ENCODE data around the gene RPS25. TPM values are rescaled to one million over a fixed set of nuclear protein-coding genes. Genes with fewer than 3 reads are reported as not detected.
"Not testable (repeated sequence)": the region's sequence is repeated elsewhere in the genome, so short reads cannot be mapped to it uniquely, and the experiment has no call there.

The RPS25 gene
- total RNA-seq, 1 donor = 1,259 TPM

DNA sequence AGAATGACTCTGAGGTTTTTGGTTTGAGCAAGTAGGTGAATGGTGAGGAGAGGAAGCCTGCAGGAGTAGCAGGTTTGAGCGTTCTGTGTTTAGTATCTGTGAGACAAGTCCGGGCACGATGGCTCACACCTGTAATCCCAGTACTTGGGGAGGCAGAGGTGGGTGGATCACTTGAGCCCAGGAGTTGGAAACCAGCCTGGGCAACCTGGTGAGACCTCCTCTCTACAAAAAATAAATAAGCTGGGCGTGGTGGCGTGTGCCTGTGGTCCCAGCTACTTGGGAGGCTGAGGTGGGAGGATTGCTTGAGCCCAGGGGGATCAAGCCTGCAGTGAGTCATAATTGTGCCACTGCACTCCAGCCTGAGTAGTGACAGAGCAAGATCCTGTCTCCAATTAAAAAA, 29.9 kb downstream of the RPS25 start:
- no peaks in the 10 kb centered on the region for H3K4me1 ChIP-seq (ENCODE audit: insufficient read depth, low read length)
- no peaks in the 10 kb centered on the region for H3K36me3 ChIP-seq (ENCODE audit: insufficient read depth, low read length)
- H2AFZ ChIP-seq (ENCODE audit: low read length) = no peak overlapping the region
- H4K20me1 ChIP-seq (ENCODE audit: insufficient read depth, low read length) = no peaks in the 10 kb centered on the region
- H3K9me3 ChIP-seq (ENCODE audit: low read depth, low read length) = no peaks in the 10 kb centered on the region
- DNase-seq (ENCODE audit: insufficient read length, low spot score, missing footprints) = no peak
- no peak overlapping the region for H3K27ac ChIP-seq (ENCODE audit: low read depth, low read length)
- H3K79me2 ChIP-seq (ENCODE audit: insufficient read depth, low read length) = no peaks in the 10 kb centered on the region
- no peak overlapping the region for H3K4me2 ChIP-seq (ENCODE audit: insufficient read depth, low read length)
- TF ChIP-seq, protein P1, sequence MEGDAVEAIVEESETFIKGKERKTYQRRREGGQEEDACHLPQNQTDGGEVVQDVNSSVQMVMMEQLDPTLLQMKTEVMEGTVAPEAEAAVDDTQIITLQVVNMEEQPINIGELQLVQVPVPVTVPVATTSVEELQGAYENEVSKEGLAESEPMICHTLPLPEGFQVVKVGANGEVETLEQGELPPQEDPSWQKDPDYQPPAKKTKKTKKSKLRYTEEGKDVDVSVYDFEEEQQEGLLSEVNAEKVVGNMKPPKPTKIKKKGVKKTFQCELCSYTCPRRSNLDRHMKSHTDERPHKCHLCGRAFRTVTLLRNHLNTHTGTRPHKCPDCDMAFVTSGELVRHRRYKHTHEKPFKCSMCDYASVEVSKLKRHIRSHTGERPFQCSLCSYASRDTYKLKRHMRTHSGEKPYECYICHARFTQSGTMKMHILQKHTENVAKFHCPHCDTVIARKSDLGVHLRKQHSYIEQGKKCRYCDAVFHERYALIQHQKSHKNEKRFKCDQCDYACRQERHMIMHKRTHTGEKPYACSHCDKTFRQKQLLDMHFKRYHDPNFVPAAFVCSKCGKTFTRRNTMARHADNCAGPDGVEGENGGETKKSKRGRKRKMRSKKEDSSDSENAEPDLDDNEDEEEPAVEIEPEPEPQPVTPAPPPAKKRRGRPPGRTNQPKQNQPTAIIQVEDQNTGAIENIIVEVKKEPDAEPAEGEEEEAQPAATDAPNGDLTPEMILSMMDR (IDR thresholded peaks at IDR 0.05; ENCODE audit: extremely low read depth, low read depth, low read length) = no peak
- no peak overlapping the region for H3K4me3 ChIP-seq (ENCODE audit: insufficient read depth, low read length)
- H3K27me3 ChIP-seq (ENCODE audit: insufficient read depth, low read length) = no peaks in the 10 kb centered on the region

DNA sequence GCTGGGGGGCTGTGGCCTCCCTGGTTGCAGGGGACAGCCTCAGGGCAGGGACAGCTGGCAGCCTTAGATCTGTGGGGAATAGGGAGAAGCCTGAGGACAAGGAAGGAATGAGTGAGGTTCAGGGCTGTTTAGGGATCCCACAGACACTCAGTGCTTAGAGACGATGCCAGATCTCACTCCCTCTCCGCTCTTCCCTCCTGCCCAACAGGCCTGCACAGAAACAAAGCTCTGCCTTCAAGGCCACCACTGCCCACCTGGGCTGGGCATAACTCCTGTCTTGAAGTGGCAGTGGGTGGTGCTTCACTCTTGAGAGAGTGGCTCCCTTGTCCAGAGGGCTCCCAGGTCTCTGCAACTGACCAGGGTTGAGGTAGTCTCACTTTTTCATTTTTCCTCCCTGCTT, 33.3 kb downstream of the RPS25 start:
- TF ChIP-seq, protein P1 (IDR thresholded peaks at IDR 0.05; ENCODE audit: extremely low read depth, low read depth, low read length) = no peak
- Histone ChIP-seq H2AFZ (ENCODE audit: low read length) (no peak overlapping the region), H3K27ac (ENCODE audit: low read depth, low read length) (no peak overlapping the region), H3K36me3 (ENCODE audit: insufficient read depth, low read length) (no peaks in the 10 kb centered on the region), H3K27me3 (ENCODE audit: insufficient read depth, low read length) (peaks cover 12% of the 10 kb centered on the region), H3K79me2 (ENCODE audit: insufficient read depth, low read length) (no peaks in the 10 kb centered on the region), H4K20me1 (ENCODE audit: insufficient read depth, low read length) (no peaks in the 10 kb centered on the region), H3K4me2 (ENCODE audit: insufficient read depth, low read length) (no peak overlapping the region), H3K9me3 (ENCODE audit: low read depth, low read length) (no peaks in the 10 kb centered on the region), H3K4me3 (ENCODE audit: insufficient read depth, low read length) (no peak overlapping the region), H3K4me1 (ENCODE audit: insufficient read depth, low read length) (no peaks in the 10 kb centered on the region)
- DNase-seq (ENCODE audit: insufficient read length, low spot score, missing footprints) = peak; percentile 55

DNA sequence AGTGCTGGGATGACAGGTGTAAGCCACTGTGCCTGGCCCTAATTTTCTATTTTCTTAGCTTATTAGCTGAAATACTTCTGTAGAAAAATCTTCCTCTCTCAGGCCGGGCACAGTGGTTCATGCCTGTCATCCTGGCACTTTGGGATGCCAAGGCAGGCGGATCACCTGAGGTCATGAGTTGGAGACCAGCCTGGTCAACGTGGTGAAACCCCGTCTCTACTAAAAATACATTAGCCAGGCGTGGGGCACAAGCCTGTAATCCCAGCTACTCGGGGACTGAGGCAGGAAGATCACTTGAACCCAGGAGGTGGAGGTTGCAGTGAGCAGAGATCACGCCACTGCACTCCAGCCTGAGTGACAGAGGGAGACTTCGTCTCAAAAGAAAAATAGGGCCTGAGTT, 33.8 kb downstream of the RPS25 start:
- H3K9me3 ChIP-seq (ENCODE audit: low read depth, low read length); H2AFZ ChIP-seq (ENCODE audit: low read length); DNase-seq (ENCODE audit: insufficient read length, low spot score, missing footprints); H3K4me1 ChIP-seq (ENCODE audit: insufficient read depth, low read length); H3K36me3 ChIP-seq (ENCODE audit: insufficient read depth, low read length); H3K4me3 ChIP-seq (ENCODE audit: insufficient read depth, low read length); H3K27ac ChIP-seq (ENCODE audit: low read depth, low read length); H3K4me2 ChIP-seq (ENCODE audit: insufficient read depth, low read length); H4K20me1 ChIP-seq (ENCODE audit: insufficient read depth, low read length); H3K79me2 ChIP-seq (ENCODE audit: insufficient read depth, low read length): not testable (repeated sequence)
- H3K27me3 ChIP-seq (ENCODE audit: insufficient read depth, low read length) = peaks cover 17% of the 10 kb centered on the region

DNA sequence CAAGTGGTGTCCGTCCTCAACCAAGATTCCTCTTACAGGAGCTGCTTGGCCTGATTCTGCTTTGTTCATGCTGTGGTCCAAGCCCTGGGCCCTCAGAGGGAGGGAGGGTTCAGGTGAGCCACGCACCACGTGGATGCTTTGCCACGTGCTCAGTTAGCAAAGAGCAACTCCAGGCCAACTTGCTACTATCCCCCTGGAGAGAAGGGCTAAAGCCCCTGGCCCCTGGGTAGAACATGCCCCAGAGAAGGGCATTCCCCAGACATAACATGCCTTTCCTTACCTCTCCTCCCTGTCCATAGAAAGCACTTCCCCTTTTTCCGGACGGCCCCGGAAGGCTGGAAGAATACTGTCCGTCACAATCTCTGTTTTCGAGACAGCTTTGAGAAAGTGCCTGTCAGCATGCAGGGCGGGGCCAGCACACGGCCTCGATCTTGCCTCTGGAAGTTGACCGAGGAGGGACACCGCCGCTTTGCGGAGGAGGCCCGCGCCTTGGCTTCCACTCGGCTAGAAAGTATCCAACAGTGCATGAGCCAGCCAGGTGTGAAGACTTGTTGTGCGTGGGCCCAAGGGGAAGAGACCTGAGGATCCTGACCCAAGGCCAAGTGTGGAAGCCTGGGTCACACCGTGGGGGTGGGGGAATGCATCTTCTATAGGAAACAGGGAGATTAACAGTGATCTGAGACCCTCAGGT, 37.8 kb downstream of the RPS25 start:
- no peaks in the 10 kb centered on the region for H3K79me2 ChIP-seq (ENCODE audit: insufficient read depth, low read length)
- H3K4me1 ChIP-seq (ENCODE audit: insufficient read depth, low read length) = no peaks in the 10 kb centered on the region
- H3K36me3 ChIP-seq (ENCODE audit: insufficient read depth, low read length) = no peaks in the 10 kb centered on the region
- DNase-seq (ENCODE audit: insufficient read length, low spot score, missing footprints) = peak; percentile 80
- peaks cover 33% of the 10 kb centered on the region for H3K27me3 ChIP-seq (ENCODE audit: insufficient read depth, low read length)
- H3K4me2 ChIP-seq (ENCODE audit: insufficient read depth, low read length) = peak overlapping the region; percentile 68
- no peaks in the 10 kb centered on the region for H3K9me3 ChIP-seq (ENCODE audit: low read depth, low read length)
- H4K20me1 ChIP-seq (ENCODE audit: insufficient read depth, low read length) = no peaks in the 10 kb centered on the region
- H3K4me3 ChIP-seq (ENCODE audit: insufficient read depth, low read length) = peak overlapping the region; percentile 27
- TF ChIP-seq, protein P1 (IDR thresholded peaks at IDR 0.05; ENCODE audit: extremely low read depth, low read depth, low read length) = no peak
- no peak overlapping the region for H3K27ac ChIP-seq (ENCODE audit: low read depth, low read length)
- peak overlapping the region; percentile 75 for H2AFZ ChIP-seq (ENCODE audit: low read length)
